Muscle of back (tissue), 11 donors: ENCODE measurements around the gene DHCR7. TPM values are rescaled to one million over a fixed set of nuclear protein-coding genes. Genes with fewer than 3 reads are reported as not detected.

ENCODE experiments used
- DNase-seq, 3 donors: peaks; one replicate each; pipeline versions ENCODE4 v3.0.0 to v3.0.0-alpha.2; 2013
- polyA plus RNA-seq, 10 donors: library from polyadenylated mRNA; unstranded; fragments of 120-200 nt; gene quantifications; one replicate each; pipeline ENCODE4 v1.2.1, GENCODE V29; 2013; ENCODE audit not compliant: insufficient read length in 10 of 10

DHCR7 gene
- polyA plus RNA-seq, 10 donors, result 9.3 to 19.6 (median 13.4) TPM

DNA sequence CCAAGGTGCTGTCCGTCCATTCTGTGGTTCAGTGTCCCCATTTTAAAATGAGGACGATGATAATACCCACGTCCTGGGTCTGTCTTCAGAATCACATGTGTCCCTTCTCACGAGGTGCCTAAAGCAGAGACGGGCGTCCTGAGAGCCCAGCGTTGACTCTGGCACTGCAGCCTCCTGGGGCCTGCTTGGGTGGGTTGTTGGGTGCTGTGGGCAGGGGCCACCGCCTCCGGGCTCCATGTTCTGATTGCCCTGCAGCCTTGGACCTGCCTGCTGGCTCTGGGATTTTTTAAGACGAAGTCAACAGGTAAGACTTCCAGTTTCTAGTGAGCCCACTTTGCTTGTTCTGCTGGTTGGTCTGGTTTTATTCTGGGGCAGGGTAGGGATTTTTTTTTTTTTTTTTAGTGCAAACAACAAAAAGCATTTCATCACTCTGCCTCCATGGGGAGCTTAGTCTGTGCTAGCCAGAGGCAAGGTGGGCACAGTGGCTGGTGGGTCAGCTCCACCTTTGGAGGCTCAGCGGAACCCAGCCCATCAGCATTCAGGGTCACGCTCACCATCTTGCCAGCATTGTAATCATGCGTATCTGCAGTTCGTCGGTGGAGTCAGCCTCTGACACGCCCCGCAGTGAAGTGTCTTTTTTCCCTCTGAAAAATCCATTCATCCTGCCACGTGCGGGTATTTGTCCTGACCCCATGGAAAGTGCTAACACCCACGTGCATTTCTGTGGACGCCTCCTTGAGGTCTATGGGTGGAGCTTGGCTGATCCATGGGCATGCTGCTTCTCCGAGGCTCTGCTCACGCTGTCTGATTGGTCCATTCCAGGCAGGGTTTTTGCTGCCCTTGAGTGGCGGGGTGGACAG, 33.1 kb upstream of the DHCR7 start:
- no peak for DNase-seq

DNA sequence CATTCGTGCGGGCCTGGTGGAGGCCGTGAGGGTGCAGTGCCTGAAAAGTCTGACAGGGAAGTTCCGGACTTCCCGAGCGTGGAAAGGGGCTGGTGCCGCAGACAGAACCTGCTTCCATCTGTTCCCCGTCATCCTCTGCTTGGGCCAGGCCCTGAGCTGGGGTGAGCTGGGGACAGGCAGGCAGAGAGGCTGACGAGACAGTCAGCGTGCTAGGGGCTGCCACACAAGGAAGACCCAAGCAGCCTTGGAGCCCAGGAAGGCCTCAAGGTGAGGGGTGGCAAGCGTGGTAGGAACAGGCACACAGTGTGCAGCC, 30.3 kb upstream of the DHCR7 start:
- DNase-seq, result no peak

DNA sequence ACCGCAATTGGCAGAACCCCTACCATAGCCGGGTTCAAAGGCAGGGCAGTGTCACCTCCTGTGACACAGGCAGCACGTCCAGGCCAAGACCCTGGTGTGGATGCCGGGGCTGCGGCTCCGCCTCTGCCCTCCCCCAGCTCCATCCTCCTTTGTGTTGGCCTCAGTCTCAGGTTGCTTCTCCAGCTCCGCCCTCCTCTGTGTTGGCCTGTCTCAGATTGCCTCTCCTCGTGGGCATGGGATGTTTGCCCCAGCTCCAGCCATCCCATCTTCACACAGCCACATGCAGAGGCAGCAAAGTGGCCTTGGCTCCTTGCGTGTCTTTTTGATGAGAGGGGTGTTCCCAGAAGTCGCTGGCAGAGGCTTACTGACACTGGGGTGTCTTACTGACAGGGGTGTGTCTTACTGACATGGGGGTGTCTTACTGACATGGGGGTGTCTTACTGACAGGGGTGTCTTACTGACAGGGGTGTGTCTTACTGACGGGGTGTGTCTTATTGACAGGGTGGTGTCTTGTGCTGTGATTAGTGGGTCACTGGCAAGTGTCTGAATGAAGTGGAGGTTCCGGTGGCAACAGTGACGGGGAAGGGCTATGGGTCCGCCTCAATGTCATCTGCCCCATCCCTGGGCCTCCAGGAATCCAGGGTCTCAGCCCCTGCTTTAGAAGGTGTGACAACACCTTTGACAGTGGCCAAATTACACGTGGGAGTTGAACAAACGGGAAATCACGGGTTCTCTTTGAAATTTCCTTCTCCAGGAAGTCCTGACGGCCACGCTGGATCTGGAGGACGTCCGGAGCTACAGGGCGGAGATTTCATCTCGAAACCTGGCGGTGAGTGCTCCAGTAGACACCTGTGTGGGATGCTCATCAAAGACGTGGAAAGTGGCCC, 29.7 kb upstream of the DHCR7 start:
- DNase-seq, result no peak

DNA sequence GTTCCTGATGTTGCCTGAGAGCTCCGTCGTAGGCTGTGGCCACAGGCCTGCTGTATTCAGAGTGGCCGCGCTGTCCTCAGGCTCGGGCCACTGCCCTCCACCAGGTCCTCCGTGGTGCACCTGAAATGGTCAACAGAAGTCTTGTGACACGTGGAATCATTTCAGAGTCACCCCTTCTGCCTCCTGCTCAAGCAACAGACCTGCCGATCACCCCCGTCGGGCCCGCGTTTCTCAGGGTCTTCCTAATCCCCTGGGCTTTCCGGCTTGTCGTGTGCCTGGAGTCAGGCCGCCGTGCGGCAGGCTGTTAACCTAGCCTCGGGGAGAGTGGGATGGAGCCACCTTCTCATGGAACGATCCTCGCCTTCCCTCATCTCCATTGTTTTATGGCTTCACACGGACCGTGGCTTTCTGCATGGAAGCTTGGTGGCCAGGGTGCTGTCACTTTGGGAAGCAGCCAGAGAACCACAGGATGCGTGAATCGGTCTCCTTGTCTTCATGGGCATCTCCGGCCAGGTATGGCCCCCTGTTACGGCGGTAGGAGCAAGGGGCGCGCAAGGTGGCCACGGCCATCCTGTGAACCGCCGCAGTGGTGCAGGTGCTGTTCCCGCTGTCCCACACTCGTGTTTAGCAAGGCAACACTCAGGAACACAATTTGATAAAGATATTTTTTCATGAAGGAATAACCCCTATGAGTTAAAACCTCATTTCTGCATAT, 28.9 kb upstream of the DHCR7 start:
- no peak for DNase-seq

DNA sequence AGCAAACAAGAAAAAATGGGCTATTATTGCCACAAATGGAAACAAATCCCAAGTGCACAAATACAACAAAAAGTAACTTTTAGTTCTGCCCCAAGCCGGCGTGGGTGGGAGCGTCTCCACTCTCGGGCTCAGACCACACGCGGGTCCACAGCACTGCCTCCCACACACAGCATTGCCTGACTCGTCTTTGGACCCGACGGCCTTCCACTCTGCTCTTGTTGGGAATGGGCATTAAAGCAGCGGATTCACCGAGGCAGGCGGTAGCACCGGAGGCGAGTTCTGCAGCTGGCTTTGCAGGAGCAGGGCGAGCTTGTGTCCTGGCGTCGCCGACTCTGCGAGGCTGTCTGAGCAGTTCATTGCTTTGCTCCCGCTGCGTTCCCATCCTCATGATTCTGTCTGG, 27.8 kb upstream of the DHCR7 start:
- no peak for DNase-seq

DNA sequence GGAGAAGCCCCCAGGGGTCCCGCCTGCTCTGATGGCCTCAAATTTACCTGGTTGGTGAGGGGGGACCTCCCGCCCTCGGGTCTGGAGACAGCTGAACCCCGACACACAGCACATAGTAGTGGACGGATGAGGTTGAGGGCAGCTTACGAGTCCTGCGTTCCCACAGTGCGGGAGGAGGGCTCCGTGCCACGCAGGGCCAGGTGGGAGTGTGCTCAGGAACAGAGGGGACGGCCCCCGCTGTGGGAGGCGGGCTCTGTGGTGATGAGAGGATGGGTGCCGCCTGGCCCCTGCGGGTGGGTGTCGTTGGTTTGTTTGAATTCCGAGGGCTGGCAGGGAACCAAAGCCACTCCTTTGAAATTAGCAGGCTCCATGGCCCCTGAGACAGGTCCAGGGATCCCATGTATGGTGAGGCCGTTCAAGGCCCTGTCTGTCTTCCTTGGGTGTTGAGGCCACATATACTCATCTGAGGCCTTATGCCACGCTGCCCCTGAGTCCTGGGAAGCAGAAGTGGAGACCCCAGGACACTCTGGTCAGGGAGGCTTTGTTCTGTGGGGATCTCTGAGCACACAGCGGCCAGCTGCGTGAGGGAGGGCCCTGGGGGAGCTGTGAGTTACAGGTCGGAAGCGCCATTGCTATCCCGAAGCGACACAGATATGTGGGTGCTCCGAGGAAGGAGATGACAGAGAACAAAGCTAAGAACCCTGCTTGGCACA, 26.7 kb upstream of the DHCR7 start:
- DNase-seq, result no peak

DNA sequence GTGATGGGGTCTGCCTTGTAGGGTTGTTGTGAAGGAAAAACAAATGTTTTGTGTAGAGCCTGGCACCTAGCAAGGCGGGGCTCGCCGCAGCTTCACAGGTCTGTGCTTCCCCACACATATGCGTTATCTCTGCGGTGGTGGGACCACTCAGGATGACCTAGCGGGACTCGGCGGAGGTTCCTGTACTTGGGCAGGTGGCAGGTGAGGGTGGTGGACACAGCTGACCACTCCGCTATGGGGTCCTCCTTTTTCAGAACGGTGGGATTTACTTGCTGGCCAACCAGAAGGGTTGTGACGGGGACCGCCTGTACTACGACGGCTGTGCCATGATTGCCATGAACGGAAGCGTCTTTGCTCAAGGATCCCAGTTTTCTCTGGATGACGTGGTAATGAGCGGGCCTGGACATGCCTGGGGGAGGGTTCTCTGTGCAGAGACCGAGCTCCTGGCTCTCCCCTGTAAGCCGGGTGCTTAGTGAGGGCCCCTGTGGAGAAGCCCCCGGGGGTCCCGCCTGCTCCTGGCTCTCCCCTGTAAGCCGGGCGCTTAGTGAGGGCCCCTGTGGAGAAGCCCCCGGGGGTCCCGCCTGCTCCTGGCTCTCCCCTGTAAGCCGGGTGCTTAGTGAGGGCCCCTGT, 26.1 kb upstream of the DHCR7 start:
- DNase-seq, result no peak

DNA sequence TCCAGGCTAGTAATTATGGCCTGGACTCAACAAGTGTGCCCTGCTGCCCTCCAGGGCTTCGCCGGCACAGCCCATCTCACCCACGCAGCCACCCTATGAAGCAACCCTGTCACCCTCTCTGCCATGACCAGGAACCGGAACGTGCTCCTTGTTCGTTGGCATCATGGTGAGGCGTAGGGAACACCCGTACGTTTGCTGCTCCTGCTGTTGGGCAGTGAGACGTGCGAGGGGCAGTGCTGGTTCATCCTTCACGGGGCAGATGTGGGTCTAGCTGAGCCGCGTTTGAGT, 25.5 kb upstream of the DHCR7 start:
- DNase-seq, result no peak

DNA sequence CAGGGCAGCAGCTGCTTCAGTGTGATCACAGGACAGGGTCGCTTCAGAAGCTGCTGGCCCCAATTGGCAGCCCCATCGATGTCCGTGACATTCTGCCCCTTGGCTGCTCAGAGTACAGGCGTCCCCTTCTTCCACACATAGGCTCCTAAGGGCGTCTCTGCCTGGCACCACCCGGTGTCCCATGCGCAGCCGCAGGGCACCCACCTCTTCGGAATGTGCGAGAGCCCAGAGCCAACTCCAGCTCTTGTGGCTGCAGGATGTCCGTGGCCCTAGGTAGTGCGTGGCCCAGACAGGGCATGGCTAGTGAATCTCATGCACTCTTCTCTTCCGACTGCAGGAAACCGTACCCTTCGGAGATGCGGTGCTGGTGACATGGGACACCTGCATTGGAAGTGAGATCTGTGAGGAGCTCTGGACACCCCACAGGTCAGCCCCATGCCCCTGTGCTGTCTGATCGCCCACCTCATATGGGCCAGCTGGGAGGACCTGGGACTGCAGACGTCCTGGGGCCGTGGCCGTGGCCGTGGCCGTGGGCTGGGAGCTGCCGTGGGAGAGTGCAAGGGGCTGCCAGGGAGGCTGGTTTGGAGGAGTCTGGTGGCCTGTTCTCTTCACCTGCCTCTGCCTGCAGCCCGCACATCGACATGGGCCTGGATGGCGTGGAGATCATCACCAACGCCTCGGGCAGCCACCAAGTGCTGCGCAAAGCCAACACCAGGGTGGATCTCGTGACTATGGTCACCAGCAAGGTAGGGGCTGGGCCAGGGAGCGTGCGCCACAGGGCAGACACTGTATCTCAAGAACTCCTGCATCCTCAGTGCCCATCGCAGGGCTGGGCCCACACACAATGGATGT, 25.0 kb upstream of the DHCR7 start:
- DNase-seq, result no peak

DNA sequence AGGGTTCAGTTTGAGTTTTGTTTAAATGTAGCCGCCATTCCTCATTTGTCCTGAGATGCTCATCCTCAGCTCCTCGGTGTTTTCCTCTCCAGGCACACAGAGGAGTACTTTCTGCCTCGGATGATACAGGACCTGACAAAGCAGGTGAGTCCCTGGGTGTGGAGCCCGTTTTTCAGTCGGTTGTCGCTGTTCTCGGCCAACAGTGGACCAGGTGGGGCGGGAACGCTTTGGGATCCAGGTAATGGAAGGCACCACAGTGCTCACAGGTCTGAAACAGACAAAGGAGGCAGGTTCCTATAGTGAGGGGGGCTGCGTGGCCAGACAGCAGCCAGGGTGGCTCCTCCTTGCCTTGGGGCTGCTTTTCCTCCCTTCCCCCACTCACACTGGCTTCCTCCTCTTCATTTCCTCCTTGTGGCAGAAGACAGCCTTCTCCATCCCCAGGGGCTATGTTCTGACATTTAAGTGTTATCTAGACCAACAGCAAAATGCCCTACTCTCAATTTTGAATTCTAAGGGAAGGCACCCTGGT, 24.2 kb upstream of the DHCR7 start:
- no peak for DNase-seq

DNA sequence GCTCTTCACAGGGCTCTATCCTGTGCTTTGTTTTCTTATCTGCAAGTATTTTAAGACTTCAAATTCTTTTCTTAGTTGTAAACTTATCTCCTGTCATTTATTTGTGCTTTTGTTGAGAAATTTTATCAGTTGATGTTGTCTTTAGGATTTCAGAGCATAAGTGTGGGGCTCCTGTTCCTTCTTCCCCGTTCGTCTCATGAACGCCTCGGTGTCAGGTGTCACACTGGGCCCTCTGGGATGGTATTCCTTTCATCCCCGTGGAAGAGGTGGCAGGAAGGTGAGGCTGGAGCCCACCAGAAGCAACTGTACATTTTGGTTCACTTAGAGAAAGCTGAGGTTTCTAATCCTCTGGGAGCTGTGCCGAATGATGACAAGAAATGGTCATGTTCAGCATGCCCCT, 22.8 kb upstream of the DHCR7 start:
- no peak for DNase-seq

DNA sequence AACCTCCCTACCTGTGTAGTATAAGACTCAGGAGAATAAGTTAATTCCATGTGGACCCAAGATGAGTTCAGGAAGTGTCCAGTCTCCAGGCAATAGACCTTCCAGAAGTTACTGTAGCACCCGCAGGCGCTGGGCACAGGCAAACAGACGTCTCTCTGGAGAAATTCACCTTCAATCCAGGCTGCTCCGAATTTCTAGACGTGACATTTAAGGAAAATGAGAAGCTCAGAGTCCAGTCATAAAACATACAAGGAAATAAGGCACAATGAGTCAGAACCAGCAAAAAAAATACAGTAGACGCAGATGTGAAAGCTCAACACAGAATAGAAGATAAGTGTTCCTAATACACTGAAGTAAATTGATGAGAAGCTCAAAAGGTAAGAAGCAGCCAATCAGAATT, 19.0 kb upstream of the DHCR7 start:
- DNase-seq, result no peak

DNA sequence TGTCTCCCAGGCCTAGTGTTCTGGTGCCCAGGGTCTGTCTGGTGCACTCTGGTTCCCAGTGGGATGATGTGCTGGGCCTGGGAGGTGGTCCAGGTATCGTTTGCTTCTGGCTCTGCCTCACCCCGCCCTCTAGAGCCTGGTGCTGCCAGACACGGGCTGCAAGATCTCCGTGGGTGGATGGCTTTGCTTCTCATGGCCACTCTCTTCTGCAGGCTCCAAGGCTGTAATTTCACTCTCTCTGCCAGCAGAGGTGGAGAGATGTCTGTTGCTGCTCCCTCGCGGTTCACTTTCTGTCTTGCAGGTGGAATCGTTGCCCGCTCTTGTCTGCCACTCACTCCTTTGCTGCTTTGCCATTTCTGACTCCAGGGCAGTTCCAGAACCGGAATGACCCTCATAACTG, 18.2 kb upstream of the DHCR7 start:
- DNase-seq, result no peak

DNA sequence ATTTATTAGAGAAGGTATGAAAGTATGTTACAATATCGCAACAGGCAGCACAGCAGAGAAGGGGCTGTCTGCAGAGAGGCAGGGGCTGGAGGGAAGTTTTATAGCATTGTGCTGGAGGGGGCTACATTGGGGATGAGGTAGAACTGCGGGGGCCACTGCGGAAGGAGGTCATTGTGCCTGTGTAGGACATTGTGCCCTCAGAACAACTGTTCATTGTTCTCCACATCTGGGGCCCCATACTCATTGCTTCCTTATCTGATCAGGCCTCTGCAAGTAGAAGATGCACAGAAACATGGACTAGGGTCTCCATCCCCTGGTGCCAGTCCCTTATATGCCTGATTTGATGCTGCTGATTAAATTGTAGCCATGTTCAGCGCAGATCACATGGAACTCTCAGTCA, 16.9 kb upstream of the DHCR7 start:
- no peak for DNase-seq

DNA sequence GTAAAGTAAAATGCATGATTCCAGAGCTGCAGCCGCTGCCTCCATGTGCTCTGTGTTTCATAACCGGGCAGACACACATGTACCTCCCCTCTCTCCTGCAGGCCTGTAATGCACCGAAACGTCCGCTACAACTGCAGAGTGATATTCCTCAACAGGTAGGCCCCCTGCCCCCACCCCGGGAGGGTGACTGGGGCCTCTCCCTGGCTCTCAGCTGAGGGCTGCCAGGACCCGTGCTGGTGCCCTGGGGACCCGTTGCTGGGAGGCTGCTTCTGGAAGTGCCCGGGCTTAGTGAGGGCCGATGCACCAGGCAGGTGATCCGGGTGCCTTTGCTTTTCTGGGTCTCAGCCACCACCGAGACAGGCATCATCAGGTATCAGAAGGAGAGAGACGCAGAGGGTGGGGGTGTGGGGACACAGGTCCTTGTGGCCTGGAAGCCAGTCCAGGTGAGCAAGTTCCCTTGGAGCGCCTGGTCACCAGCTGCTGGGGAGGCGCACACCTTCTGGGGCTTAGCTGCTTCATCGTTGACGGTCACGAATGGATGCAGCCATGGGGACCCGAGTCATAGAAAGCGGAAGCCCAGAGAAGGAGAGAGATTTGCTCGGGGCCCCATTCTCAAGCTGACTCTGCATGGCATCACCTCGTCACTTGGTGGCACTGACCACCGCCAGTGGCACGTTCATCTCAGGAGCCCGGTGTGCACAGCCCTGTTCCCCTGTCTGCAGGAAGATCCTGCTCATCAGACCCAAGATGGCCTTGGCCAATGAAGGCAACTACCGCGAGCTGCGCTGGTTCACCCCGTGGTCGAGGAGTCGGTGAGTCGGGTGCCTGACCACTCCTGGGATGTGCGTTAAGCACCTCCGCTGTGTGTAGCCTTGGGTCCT, 15.4 kb upstream of the DHCR7 start:
- DNase-seq, result no peak

DNA sequence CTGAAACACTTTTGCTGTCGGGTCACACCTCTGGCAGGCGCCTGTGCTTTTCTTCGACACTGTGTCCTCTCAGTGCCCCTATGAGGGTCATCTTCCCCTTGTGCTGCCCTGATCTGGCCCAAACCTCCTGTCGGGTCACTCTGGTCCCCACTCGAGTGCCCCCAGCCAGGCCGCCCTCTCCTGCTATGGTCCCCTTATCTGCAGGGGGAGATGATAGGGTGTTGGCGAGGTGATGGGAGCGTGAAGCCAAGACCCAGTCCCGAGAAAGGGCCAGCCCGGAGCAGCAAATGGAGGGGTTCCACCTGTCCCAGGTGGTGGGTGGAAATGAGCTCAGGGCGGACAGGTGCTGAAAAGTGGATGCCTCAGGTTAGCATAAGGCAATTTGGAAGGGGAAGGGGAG, 14.5 kb upstream of the DHCR7 start:
- DNase-seq, result no peak

DNA sequence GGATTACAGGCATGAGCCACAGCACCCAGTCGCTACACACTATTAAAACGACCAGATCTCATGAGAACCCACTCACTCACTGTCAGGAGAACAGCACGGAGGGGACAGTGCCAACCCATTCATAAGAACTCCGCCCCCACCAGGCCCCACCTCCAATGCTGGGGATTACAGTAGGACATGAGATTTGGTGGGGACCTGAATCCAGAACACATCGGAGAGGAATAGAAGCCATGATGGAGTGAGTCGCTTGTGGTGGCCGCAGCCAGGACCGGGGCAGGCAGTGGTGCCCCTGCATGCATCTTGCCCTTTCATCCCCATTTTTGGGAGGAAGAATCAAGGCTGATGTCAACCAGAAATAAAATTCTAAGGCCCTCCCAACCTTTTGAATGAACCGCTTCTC, 13.5 kb upstream of the DHCR7 start:
- DNase-seq, result no peak

DNA sequence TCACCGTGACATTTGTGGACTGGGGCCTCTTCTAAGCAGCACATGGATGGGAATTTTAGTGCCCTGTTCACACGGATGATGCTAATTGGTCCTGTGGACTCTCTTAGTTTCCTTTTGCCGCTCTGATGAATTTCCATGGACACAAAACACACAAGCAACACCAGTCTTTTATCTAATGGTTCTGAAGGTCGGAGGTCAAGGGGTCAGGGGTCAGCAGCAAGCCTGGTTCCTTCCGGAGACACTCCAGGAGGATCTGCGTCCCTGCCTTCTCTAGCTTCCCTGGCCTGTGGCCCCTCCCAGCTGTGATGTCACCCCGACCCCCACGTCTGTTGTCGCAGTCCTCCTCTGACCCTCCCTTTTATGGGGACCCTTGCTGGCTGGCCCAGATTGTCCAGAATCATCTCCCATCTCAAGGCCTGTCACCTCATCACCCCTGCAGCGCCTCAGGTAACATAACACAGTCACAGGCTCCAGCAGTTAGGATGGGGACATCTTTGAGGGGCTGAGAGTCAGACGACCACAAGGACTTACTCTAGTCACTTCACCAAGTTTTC, 11.7 kb upstream of the DHCR7 start:
- no peak for DNase-seq
